Measurements from ENCODE around the gene ANAPC4. TPM values are rescaled to one million over a fixed set of nuclear protein-coding genes. Genes with fewer than 3 reads are reported as not detected.

The ANAPC4 gene
- total and polyA plus RNA-seq, 2 of the 8 experiments (the other 6 are each of a cell fraction or from before 2014, with no cell fraction given): 8.7 to 31.6 TPM

GRCh38 chr4:25454476-25454875 lies 77.4 kb downstream of the ANAPC4 start (continued):
- no peak for TF ChIP-seq CHD7 (IDR thresholded peaks at IDR 0.05; ENCODE audit: insufficient replicate concordance, low read length)
- no peak for TF ChIP-seq KDM5A (IDR thresholded peaks at IDR 0.05; ENCODE audit: low read length)
- TF ChIP-seq SP2 (IDR thresholded peaks at IDR 0.05; ENCODE audit: low read length): no peak
- TF ChIP-seq FOSL1 (IDR thresholded peaks at IDR 0.05; ENCODE audit: insufficient read depth, low read depth, low read length): no peak
- no peak for TF ChIP-seq HDAC6 (IDR thresholded peaks at IDR 0.05; ENCODE audit: low read depth, low read length)
- TF ChIP-seq KDM4A (IDR thresholded peaks at IDR 0.05; ENCODE audit: low read depth, low read length, severe bottlenecking): no peak
- no peak for TF ChIP-seq ATF3 (IDR thresholded peaks at IDR 0.05; ENCODE audit: insufficient read depth, low read depth, low read length)
- no peak for TF ChIP-seq RAD21 (IDR thresholded peaks at IDR 0.05 in 1 of 2, conservative IDR thresholded peaks at IDR 0.05 in 1 of 2; ENCODE audit: low read depth in 2 of 2, low read length in 2 of 2)
- no peak for TF ChIP-seq TAF1 (IDR thresholded peaks at IDR 0.05; ENCODE audit: low read depth, low read length)
- no peak for TF ChIP-seq GABPA (IDR thresholded peaks at IDR 0.05; ENCODE audit: borderline replicate concordance, insufficient read depth, low read length)
- TF ChIP-seq SIX5 (IDR thresholded peaks at IDR 0.05; ENCODE audit: low read depth, low read length): no peak

Measured in H1 (cell line).